SW480 (cell line): ENCODE data around the gene PRKN.

Source experiments
- DNase-seq: peaks from one replicate; pipeline ENCODE4 v3.0.0-alpha.2; 2016; ENCODE audit warnings: low spot score

PRKN gene

GRCh38 chr6:161443848-161444247 is 1283.7 kb downstream of the PRKN start:
- no peak for DNase-seq

- DNase-seq: no peak
These were observed 1285.1 kb downstream of the PRKN start for GRCh38 chr6:161442420-161442819.

GRCh38 chr6:161440299-161440698 is 1287.3 kb downstream of the PRKN start:
- no peak for DNase-seq

- DNase-seq: peak; percentile 19
These were observed 1288.5 kb downstream of the PRKN start for GRCh38 chr6:161439093-161439492.

- no peak for DNase-seq
These were observed 1289.0 kb downstream of the PRKN start for GRCh38 chr6:161438430-161439030.

GRCh38 chr6:161437851-161438250 is 1289.7 kb downstream of the PRKN start:
- DNase-seq: no peak

- DNase-seq: no peak
These were observed 1291.3 kb downstream of the PRKN start for GRCh38 chr6:161436106-161436876.

- no peak for DNase-seq
These were observed 1291.9 kb downstream of the PRKN start for GRCh38 chr6:161435748-161436070.

GRCh38 chr6:161434921-161435747 is 1292.4 kb downstream of the PRKN start:
- DNase-seq: no peak

- DNase-seq: no peak
These were observed 1293.2 kb downstream of the PRKN start for GRCh38 chr6:161434350-161434749.

- DNase-seq: no peak
These were observed 1295.0 kb downstream of the PRKN start for GRCh38 chr6:161432546-161432945.

- no peak for DNase-seq
These were observed 1297.6 kb downstream of the PRKN start for GRCh38 chr6:161429921-161430490.

- no peak for DNase-seq
These were observed 1303.1 kb downstream of the PRKN start for GRCh38 chr6:161424421-161424820.

- no peak for DNase-seq
These were observed 1304.6 kb downstream of the PRKN start for GRCh38 chr6:161422710-161423680.

GRCh38 chr6:161418463-161418945 is 1309.1 kb downstream of the PRKN start:
- DNase-seq: peak; percentile 49

GRCh38 chr6:161417717-161418462 is 1309.7 kb downstream of the PRKN start:
- no peak for DNase-seq

- no peak for DNase-seq
These were observed 1312.2 kb downstream of the PRKN start for GRCh38 chr6:161415302-161415855.

- DNase-seq: no peak
These were observed 1312.9 kb downstream of the PRKN start for GRCh38 chr6:161414707-161415106.

- no peak for DNase-seq
These were observed 1313.4 kb downstream of the PRKN start for GRCh38 chr6:161414180-161414579.

GRCh38 chr6:161413355-161413771 is 1314.2 kb downstream of the PRKN start:
- no peak for DNase-seq
